Stimulated activated CD4-positive, alpha-beta T cell treated with anti-CD3 and anti-CD28 coated beads, Interleukin-4, amount 100 ng/mL, for 4 hours (primary cell): ENCODE results near the gene SLC6A11.

Source experiments
- DNase-seq, 2 experiments: peaks; one replicate each; pipeline ENCODE4 v3.0.0-alpha.2; 2020

The SLC6A11 gene

GRCh38 chr3:10845001-10845761, 29.2 kb downstream of the SLC6A11 start:
- no peak for DNase-seq

GRCh38 chr3:10845839-10846656, 30.0 kb downstream of the SLC6A11 start:
- DNase-seq: no peak

GRCh38 chr3:10846657-10846975, 30.6 kb downstream of the SLC6A11 start:
- no peak for DNase-seq

- DNase-seq: no peak
Observed at GRCh38 chr3:10848261-10848660, 32.2 kb downstream of the SLC6A11 start.

- DNase-seq: no peak
Observed at GRCh38 chr3:10852066-10852808, 36.2 kb downstream of the SLC6A11 start.

- no peak for DNase-seq
Observed at GRCh38 chr3:10855083-10855870, 39.2 kb downstream of the SLC6A11 start.

- DNase-seq: no peak
Observed at GRCh38 chr3:10855871-10856662, 40.0 kb downstream of the SLC6A11 start.

- DNase-seq: no peak
Observed at GRCh38 chr3:10857235-10857634, 41.2 kb downstream of the SLC6A11 start.

GRCh38 chr3:10858091-10858490, 42.1 kb downstream of the SLC6A11 start:
- no peak for DNase-seq

GRCh38 chr3:10867384-10867783, 51.4 kb downstream of the SLC6A11 start:
- DNase-seq: no peak

GRCh38 chr3:10869460-10869859, 53.4 kb downstream of the SLC6A11 start:
- no peak for DNase-seq

GRCh38 chr3:10870296-10870695, 54.3 kb downstream of the SLC6A11 start:
- no peak for DNase-seq

GRCh38 chr3:10873415-10873814, 57.4 kb downstream of the SLC6A11 start:
- DNase-seq: no peak

GRCh38 chr3:10875914-10876313, 59.9 kb downstream of the SLC6A11 start:
- DNase-seq: no peak

- DNase-seq: no peak
Observed at GRCh38 chr3:10876661-10877060, 60.6 kb downstream of the SLC6A11 start.

- DNase-seq: no peak
Observed at GRCh38 chr3:10882851-10883250, 66.8 kb downstream of the SLC6A11 start.

GRCh38 chr3:10883478-10884234, 67.6 kb downstream of the SLC6A11 start:
- DNase-seq: no peak

GRCh38 chr3:10887015-10887414, 71.0 kb downstream of the SLC6A11 start:
- DNase-seq: no peak

- DNase-seq: no peak
Observed at GRCh38 chr3:10888518-10889090, 72.6 kb downstream of the SLC6A11 start.

GRCh38 chr3:10889206-10889960, 73.4 kb downstream of the SLC6A11 start:
- DNase-seq: no peak
